H9 (cell line): ENCODE data around the gene NARF. TPM values are rescaled to one million over a fixed set of nuclear protein-coding genes. Genes with fewer than 3 reads are reported as not detected.

Experiments used
- DNase-seq: peaks from one replicate; pipeline ENCODE4 v3.0.0-alpha.2; 2017
- H2AFZ ChIP-seq: one replicate; pipeline ENCODE4 v1.6.1; 2013; ENCODE audit warnings: mild to moderate bottlenecking, low read length, control low read depth, moderate library complexity
- H2AK5ac ChIP-seq: 2 replicates; pipeline ENCODE4 v1.6.1; 2013; ENCODE audit warnings: low read length, control low read depth, mixed read lengths; ENCODE audit not compliant: insufficient read length
- H2BK120ac ChIP-seq: one replicate; pipeline ENCODE4 v1.6.1; 2013; ENCODE audit warnings: low read depth, mild to moderate bottlenecking, low read length, control low read depth, inconsistent platforms; ENCODE audit not compliant: poor library complexity, severe bottlenecking
- H2BK12ac ChIP-seq: 2 replicates; pipeline ENCODE4 v1.6.1; 2013; ENCODE audit warnings: low read length, control low read depth, mixed read lengths, low read depth; ENCODE audit not compliant: insufficient read length
- H2BK15ac ChIP-seq: 2 replicates; pipeline ENCODE4 v1.6.1; 2013; ENCODE audit warnings: low read depth, low read length, control low read depth
- H2BK20ac ChIP-seq: one replicate; pipeline ENCODE4 v1.6.1; 2013; ENCODE audit warnings: low read depth, mild to moderate bottlenecking, low read length, control low read depth, inconsistent platforms; ENCODE audit not compliant: poor library complexity, severe bottlenecking
- H2BK5ac ChIP-seq: 2 replicates; pipeline ENCODE4 v1.6.1; 2013; ENCODE audit warnings: low read length, control low read depth, mixed read lengths; ENCODE audit not compliant: insufficient read length
- H3K14ac ChIP-seq: 2 replicates; pipeline ENCODE4 v1.6.1; 2013; ENCODE audit warnings: low read length, control low read depth; ENCODE audit not compliant: insufficient read depth
- H3K18ac ChIP-seq: 2 replicates; pipeline ENCODE4 v1.6.1; 2013; ENCODE audit warnings: low read depth, mild to moderate bottlenecking, mixed read lengths, low read length, control low read depth; ENCODE audit not compliant: insufficient read length
- H3K23ac ChIP-seq: 2 replicates; pipeline ENCODE4 v1.6.1; 2013; ENCODE audit warnings: low read length, control low read depth, mixed read lengths, low read depth; ENCODE audit not compliant: insufficient read length
- H3K23me2 ChIP-seq: 2 replicates; pipeline ENCODE4 v1.6.1; 2013; ENCODE audit warnings: low read depth, mild to moderate bottlenecking, mixed read lengths, low read length, control low read depth; ENCODE audit not compliant: insufficient read length, poor library complexity, severe bottlenecking
- H3K27ac ChIP-seq: 2 replicates; pipeline ENCODE4 v1.5.1; 2013; ENCODE audit warnings: low read length, control low read depth, mixed read lengths, low read depth; ENCODE audit not compliant: insufficient read length
- H3K27me3 ChIP-seq: 2 replicates; pipeline ENCODE4 v1.6.1; 2013; ENCODE audit warnings: low read length, control low read depth, inconsistent platforms; ENCODE audit not compliant: insufficient read depth
- H3K4ac ChIP-seq: 2 replicates; pipeline ENCODE4 v1.6.1; 2013; ENCODE audit warnings: low read depth, mild to moderate bottlenecking, control low read depth, inconsistent platforms, low read length, moderate library complexity
- H3K4me1 ChIP-seq: 2 replicates; pipeline ENCODE4 v1.6.1; 2013; ENCODE audit warnings: low read length, control low read depth, inconsistent platforms; ENCODE audit not compliant: insufficient read depth
- H3K4me2 ChIP-seq: 2 replicates; pipeline ENCODE4 v1.6.1; 2013; ENCODE audit warnings: low read length, control low read depth, mixed read lengths; ENCODE audit not compliant: insufficient read length, insufficient read depth
- H3K56ac ChIP-seq: 2 replicates; pipeline ENCODE4 v1.6.1; 2013; ENCODE audit warnings: low read depth, mild to moderate bottlenecking, mixed read lengths, low read length, control low read depth; ENCODE audit not compliant: insufficient read length
- H3K79me1 ChIP-seq: 2 replicates; pipeline ENCODE4 v1.6.1; 2013; ENCODE audit warnings: low read depth, mild to moderate bottlenecking, moderate library complexity, low read length, control low read depth, inconsistent platforms; ENCODE audit not compliant: insufficient read depth, poor library complexity, severe bottlenecking
- H3K79me2 ChIP-seq: 2 replicates; pipeline ENCODE4 v1.6.1; 2013; ENCODE audit warnings: low read length, control low read depth, inconsistent platforms; ENCODE audit not compliant: insufficient read depth
- H3K9ac ChIP-seq: 2 replicates; pipeline ENCODE4 v1.6.1; 2013; ENCODE audit warnings: low read length, control low read depth, mixed read lengths; ENCODE audit not compliant: insufficient read length; ENCODE audit errors: extremely low read depth
- H3K9me3 ChIP-seq: one replicate; pipeline ENCODE4 v1.6.1; 2013; ENCODE audit warnings: low read depth, low read length, inconsistent platforms; ENCODE audit not compliant: control insufficient read depth
- H3T11ph ChIP-seq: one replicate; pipeline ENCODE4 v1.6.1; 2013; ENCODE audit warnings: mild to moderate bottlenecking, low read length, control low read depth, inconsistent platforms
- H4K20me1 ChIP-seq: one replicate; pipeline ENCODE4 v1.6.1; 2013; ENCODE audit not compliant: control insufficient read depth, insufficient read length, insufficient read depth
- H4K5ac ChIP-seq: 2 replicates; pipeline ENCODE4 v1.6.1; 2013; ENCODE audit warnings: low read depth, mild to moderate bottlenecking, mixed read lengths, low read length, control low read depth; ENCODE audit not compliant: insufficient read length
- H4K8ac ChIP-seq: replicated peaks from 2 replicates; pipeline ENCODE4 v1.6.1; 2013; ENCODE audit warnings: low read length, control low read depth, mixed read lengths, low read depth; ENCODE audit not compliant: insufficient read length
- H4K91ac ChIP-seq: 2 replicates; pipeline ENCODE4 v1.6.1; 2013; ENCODE audit warnings: low read depth, mild to moderate bottlenecking, moderate library complexity, mixed read lengths, low read length, control low read depth; ENCODE audit not compliant: insufficient read length
- H3K27ac Mint-ChIP-seq, 3 experiments: 2 replicates in 2 of 3; 3 replicates in 1 of 3; pipeline ENCODE4 v1.8.0; 2020 to 2021; ENCODE audit warnings: mixed read lengths in 3 of 3, mild to moderate bottlenecking in 1 of 3, moderate library complexity in 1 of 3
- H3K27me3 Mint-ChIP-seq: 2 replicates; pipeline ENCODE4 v1.8.0; 2021; ENCODE audit warnings: low read depth, mild to moderate bottlenecking, moderate library complexity, mixed read lengths
- H3K36me3 Mint-ChIP-seq, 3 experiments: 2 replicates in 2 of 3; 3 replicates in 1 of 3; pipeline ENCODE4 v1.8.0; 2020 to 2021; ENCODE audit warnings: low read depth in 3 of 3, mixed read lengths in 3 of 3; ENCODE audit not compliant: insufficient read depth in 1 of 3
- H3K4me1 Mint-ChIP-seq, 2 experiments: 2 replicates each; pipeline ENCODE4 v1.8.0; 2020; ENCODE audit warnings: mixed read lengths in 2 of 2
- H3K4me3 Mint-ChIP-seq, 2 experiments: 2 replicates in 1 of 2; 3 replicates in 1 of 2; pipeline ENCODE4 v1.8.0; 2020 to 2021; ENCODE audit warnings: mild to moderate bottlenecking in 2 of 2, mixed read lengths in 2 of 2, moderate library complexity in 1 of 2
- H3K9me3 Mint-ChIP-seq, 2 experiments: 2 replicates in 1 of 2; 3 replicates in 1 of 2; pipeline ENCODE4 v1.8.0; 2020; ENCODE audit warnings: mild to moderate bottlenecking in 2 of 2, mixed read lengths in 2 of 2, moderate library complexity in 1 of 2
- WGBS: extraction: QIAGEN DNeasy Blood & Tissue Kit; methylation state at CpG from one replicate; pipeline ENCODE4 v1.1.7; 2013; ENCODE audit warnings: missing lambda C conversion rate, low lambda C conversion rate, mixed read lengths; ENCODE audit not compliant: insufficient read length; ENCODE audit errors: extremely low coverage; 5-methylcytosine and 5-hydroxymethylcytosine counted together
- total RNA-seq: library from RNA; stranded (reverse); gene quantifications from 2 replicates; pipeline ENCODE4 v1.2.1, GENCODE V29; 2021
- TF ChIP-seq, protein P1 (sequence below): fragments of 200-600 bp; sonication (generic); conservative IDR thresholded peaks from 3 replicates; pipeline ENCODE4 v1.8.0; 2021; ENCODE audit warnings: antibody characterized with exemption, mild to moderate bottlenecking

Gene NARF
- total RNA-seq, 1 experiment from 2014 or later: 124 TPM

DNA sequence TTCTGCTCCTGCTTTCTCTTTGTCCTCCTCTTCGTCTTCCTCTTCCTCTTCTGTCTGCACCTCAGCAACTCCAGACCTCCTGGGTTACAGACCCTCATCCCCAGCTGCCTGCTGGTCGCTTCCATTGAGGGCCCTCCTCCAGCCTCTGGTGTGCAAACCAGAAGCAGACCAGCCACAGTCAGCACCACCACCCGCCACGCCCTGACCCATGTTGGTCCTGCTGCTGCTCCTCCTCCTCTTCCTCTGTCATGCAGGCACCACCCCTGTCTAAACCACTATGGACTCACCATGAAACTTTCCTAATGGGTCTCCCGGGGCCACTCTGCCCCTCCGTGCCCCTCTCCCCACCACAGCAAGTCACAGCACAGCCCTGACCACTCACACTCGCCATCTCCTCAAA, 28.7 kb upstream of the NARF start:
- H2BK15ac ChIP-seq: no peak overlapping the region
- no peak overlapping the region for H3K4ac ChIP-seq
- H2BK20ac ChIP-seq: no peak overlapping the region
- TF ChIP-seq, protein P1, sequence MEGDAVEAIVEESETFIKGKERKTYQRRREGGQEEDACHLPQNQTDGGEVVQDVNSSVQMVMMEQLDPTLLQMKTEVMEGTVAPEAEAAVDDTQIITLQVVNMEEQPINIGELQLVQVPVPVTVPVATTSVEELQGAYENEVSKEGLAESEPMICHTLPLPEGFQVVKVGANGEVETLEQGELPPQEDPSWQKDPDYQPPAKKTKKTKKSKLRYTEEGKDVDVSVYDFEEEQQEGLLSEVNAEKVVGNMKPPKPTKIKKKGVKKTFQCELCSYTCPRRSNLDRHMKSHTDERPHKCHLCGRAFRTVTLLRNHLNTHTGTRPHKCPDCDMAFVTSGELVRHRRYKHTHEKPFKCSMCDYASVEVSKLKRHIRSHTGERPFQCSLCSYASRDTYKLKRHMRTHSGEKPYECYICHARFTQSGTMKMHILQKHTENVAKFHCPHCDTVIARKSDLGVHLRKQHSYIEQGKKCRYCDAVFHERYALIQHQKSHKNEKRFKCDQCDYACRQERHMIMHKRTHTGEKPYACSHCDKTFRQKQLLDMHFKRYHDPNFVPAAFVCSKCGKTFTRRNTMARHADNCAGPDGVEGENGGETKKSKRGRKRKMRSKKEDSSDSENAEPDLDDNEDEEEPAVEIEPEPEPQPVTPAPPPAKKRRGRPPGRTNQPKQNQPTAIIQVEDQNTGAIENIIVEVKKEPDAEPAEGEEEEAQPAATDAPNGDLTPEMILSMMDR: no peak
- Mint-ChIP-seq H3K27ac (peak overlapping the region in 2 of 3 experiments; percentile 44 to 52; a peak in 4 of 7 replicates), H3K27me3 (no peaks in the 10 kb centered on the region), H3K4me1 (no peaks in the 10 kb centered on the region), H3K4me3 (peak overlapping the region in 1 of 2 experiments; percentile 26; a peak in 2 of 5 replicates), H3K9me3 (no peaks in the 10 kb centered on the region), H3K36me3 (peaks cover 3 to 20% (median 19%) of the 10 kb centered on the region in 3 experiments)
- H2BK12ac ChIP-seq: no peak overlapping the region
- H3K56ac ChIP-seq: no peak overlapping the region
- no peaks in the 10 kb centered on the region for H3K4me1 ChIP-seq
- DNase-seq: no peak
- no peaks in the 10 kb centered on the region for H3K79me2 ChIP-seq
- H4K91ac ChIP-seq: no peak overlapping the region
- H2AK5ac ChIP-seq: no peak overlapping the region
- H2BK5ac ChIP-seq: no peak overlapping the region
- no peak overlapping the region for H3K23ac ChIP-seq
- no peak overlapping the region for H3K18ac ChIP-seq
- H3K27me3 ChIP-seq: no peaks in the 10 kb centered on the region
- H2BK120ac ChIP-seq: no peak overlapping the region
- no peak overlapping the region for H4K5ac ChIP-seq
- H3K23me2 ChIP-seq: no peaks in the 10 kb centered on the region
- H3K27ac ChIP-seq: no peak overlapping the region
- no peak overlapping the region for H4K8ac ChIP-seq
- no peak overlapping the region; the same call in 1 of the 2 replicates for H3K14ac ChIP-seq
- no peaks in the 10 kb centered on the region for H4K20me1 ChIP-seq
- no CpG with 5 or more reads among the region's 7 CpGs for WGBS
- H3K9me3 ChIP-seq: no peaks in the 10 kb centered on the region
- H3K4me2 ChIP-seq: no peak overlapping the region
- H3T11ph ChIP-seq: no peak overlapping the region
- no peaks in the 10 kb centered on the region for H3K79me1 ChIP-seq
- H3K9ac ChIP-seq: no peak overlapping the region
- H2AFZ ChIP-seq: no peak overlapping the region
